ENCODE results near the gene CDH6. TPM values are rescaled to one million over a fixed set of nuclear protein-coding genes. Genes with fewer than 3 reads are reported as not detected.

The CDH6 gene
- polyA plus RNA-seq, 1 of the 3 experiments (the other 2 are of a cell fraction) = 1.1 TPM

DNA sequence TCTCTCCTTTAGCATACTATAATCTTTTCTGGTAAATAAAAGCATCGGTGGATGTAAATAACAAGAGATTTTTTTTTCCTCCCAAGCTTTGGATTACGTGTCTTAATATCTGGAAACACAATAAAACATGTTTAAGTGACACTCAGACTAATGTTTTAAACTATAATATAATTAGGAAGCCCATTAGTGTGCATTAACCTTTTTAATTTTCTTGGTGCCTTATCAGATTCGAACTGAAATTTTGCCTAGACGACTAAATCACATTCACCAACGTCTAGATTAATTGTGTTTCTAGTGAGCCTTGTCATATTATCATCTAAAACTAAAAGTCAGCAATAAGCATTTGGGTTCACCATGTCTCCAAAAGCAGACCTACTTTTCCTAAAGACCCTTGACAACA is 110.2 kb downstream of the CDH6 start:
- ChIA-PET CTCF (interaction anchor here (0.8 to 1.3 kb wide), 3 partner anchors 12 to 112 kb away, joined by 3 to 4 read pairs (median 3); no protein-coding TSS in a partner anchor), POLR2A (no interaction called here)
- H3K4me3 ChIP-seq (ENCODE audit: low read depth in 2 of 2, low read length in 1 of 2) = no peak overlapping the region
- H3F3A ChIP-seq (replicated peaks; ENCODE audit: insufficient read depth) = peaks cover 5% of the 10 kb centered on the region
- no peak overlapping the region for H3K4me2 ChIP-seq
- 21% methylated on average over 5 of the region's 5 CpGs for WGBS (ENCODE audit: low lambda C conversion rate)
- peaks cover 0 to 10% of the 10 kb centered on the region in 2 experiments; a peak in 3 of 4 replicates for H3K4me1 ChIP-seq (ENCODE audit: control insufficient read depth in 1 of 2, insufficient read depth in 2 of 2, low read depth in 1 of 2, low read length in 1 of 2)
- no peaks in the 10 kb centered on the region for H3K9me2 ChIP-seq
- H4K20me1 ChIP-seq (ENCODE audit: insufficient read depth) = no peaks in the 10 kb centered on the region
- H2AFZ ChIP-seq (ENCODE audit: low read depth) = no peak overlapping the region
- H3K79me2 ChIP-seq (ENCODE audit: insufficient read depth) = no peaks in the 10 kb centered on the region
- H3K27ac ChIP-seq (ENCODE audit: low read depth in 2 of 2, low read length in 1 of 2) = peak overlapping the region in 1 of 2 experiments; percentile 94; a peak in 2 of 4 replicates
- no peaks in the 10 kb centered on the region for H3K27me3 ChIP-seq (ENCODE audit: insufficient read depth)
- H3K9me3 ChIP-seq = no peaks in the 10 kb centered on the region
- H3K9ac ChIP-seq = no peak overlapping the region
- DNase-seq = peak; percentile 23
- H3K36me3 ChIP-seq (replicated peaks in 1 of 2; ENCODE audit: control insufficient read depth in 1 of 2, insufficient read depth in 2 of 2, low read length in 1 of 2) = no peaks in the 10 kb centered on the region
- peak; percentile 52 for TF ChIP-seq CHD2 (IDR thresholded peaks at IDR 0.05; ENCODE audit: low read length, partially characterized antibody)
- no peak for TF ChIP-seq FOXM1 (IDR thresholded peaks at IDR 0.05; ENCODE audit: low read depth)
- no peak for TF ChIP-seq ELF1 (IDR thresholded peaks at IDR 0.05)
- no peak for TF ChIP-seq FOSL2 (IDR thresholded peaks at IDR 0.05; ENCODE audit: borderline replicate concordance, low read depth)
- TF ChIP-seq, protein P1, sequence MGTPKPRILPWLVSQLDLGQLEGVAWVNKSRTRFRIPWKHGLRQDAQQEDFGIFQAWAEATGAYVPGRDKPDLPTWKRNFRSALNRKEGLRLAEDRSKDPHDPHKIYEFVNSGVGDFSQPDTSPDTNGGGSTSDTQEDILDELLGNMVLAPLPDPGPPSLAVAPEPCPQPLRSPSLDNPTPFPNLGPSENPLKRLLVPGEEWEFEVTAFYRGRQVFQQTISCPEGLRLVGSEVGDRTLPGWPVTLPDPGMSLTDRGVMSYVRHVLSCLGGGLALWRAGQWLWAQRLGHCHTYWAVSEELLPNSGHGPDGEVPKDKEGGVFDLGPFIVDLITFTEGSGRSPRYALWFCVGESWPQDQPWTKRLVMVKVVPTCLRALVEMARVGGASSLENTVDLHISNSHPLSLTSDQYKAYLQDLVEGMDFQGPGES (IDR thresholded peaks at IDR 0.05; ENCODE audit: low read depth, low read length) = no peak
- TF ChIP-seq EP300 (IDR thresholded peaks at IDR 0.05; ENCODE audit: borderline replicate concordance in 1 of 2, low read depth in 1 of 2, low read length in 1 of 2) = peak in 1 of 2 experiments; percentile 63; a peak in 1 of 4 replicates
- TF ChIP-seq NRF1 (IDR thresholded peaks at IDR 0.05; ENCODE audit: low read depth, low read length) = no peak
- TF ChIP-seq, protein P2, sequence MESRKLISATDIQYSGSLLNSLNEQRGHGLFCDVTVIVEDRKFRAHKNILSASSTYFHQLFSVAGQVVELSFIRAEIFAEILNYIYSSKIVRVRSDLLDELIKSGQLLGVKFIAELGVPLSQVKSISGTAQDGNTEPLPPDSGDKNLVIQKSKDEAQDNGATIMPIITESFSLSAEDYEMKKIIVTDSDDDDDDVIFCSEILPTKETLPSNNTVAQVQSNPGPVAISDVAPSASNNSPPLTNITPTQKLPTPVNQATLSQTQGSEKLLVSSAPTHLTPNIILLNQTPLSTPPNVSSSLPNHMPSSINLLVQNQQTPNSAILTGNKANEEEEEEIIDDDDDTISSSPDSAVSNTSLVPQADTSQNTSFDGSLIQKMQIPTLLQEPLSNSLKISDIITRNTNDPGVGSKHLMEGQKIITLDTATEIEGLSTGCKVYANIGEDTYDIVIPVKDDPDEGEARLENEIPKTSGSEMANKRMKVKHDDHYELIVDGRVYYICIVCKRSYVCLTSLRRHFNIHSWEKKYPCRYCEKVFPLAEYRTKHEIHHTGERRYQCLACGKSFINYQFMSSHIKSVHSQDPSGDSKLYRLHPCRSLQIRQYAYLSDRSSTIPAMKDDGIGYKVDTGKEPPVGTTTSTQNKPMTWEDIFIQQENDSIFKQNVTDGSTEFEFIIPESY (IDR thresholded peaks at IDR 0.05; ENCODE audit: borderline replicate concordance, low read depth) = no peak
- TF ChIP-seq TEAD4 (IDR thresholded peaks at IDR 0.05; ENCODE audit: borderline replicate concordance, insufficient read depth) = peak; percentile 46; the same call in 1 of the 2 replicates
- no peak for TF ChIP-seq NFIC (IDR thresholded peaks at IDR 0.05; ENCODE audit: borderline replicate concordance)
- TF ChIP-seq, protein P3, sequence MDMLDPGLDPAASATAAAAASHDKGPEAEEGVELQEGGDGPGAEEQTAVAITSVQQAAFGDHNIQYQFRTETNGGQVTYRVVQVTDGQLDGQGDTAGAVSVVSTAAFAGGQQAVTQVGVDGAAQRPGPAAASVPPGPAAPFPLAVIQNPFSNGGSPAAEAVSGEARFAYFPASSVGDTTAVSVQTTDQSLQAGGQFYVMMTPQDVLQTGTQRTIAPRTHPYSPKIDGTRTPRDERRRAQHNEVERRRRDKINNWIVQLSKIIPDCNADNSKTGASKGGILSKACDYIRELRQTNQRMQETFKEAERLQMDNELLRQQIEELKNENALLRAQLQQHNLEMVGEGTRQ (IDR thresholded peaks at IDR 0.05; ENCODE audit: borderline replicate concordance, low read depth, low read length) = no peak
- no peak for TF ChIP-seq RCOR1 (IDR thresholded peaks at IDR 0.05; ENCODE audit: low read length)
- no peak for TF ChIP-seq GABPA (IDR thresholded peaks at IDR 0.05; ENCODE audit: low read depth)
- TF ChIP-seq EZH2phosphoT487 (IDR thresholded peaks at IDR 0.05; ENCODE audit: borderline replicate concordance, low read depth) = no peak
- TF ChIP-seq SIN3A (IDR thresholded peaks at IDR 0.05; ENCODE audit: borderline replicate concordance, low read depth, low read length) = no peak
- no peak for TF ChIP-seq MXI1 (IDR thresholded peaks at IDR 0.05; ENCODE audit: low read depth, low read length)
- TF ChIP-seq, protein P4, sequence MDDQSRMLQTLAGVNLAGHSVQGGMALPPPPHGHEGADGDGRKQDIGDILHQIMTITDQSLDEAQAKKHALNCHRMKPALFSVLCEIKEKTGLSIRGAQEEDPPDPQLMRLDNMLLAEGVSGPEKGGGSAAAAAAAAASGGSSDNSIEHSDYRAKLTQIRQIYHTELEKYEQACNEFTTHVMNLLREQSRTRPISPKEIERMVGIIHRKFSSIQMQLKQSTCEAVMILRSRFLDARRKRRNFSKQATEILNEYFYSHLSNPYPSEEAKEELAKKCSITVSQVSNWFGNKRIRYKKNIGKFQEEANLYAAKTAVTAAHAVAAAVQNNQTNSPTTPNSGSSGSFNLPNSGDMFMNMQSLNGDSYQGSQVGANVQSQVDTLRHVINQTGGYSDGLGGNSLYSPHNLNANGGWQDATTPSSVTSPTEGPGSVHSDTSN (IDR thresholded peaks at IDR 0.05) = no peak
- TF ChIP-seq TAF1 (IDR thresholded peaks at IDR 0.05; ENCODE audit: borderline replicate concordance, low read depth, low read length) = no peak
- TF ChIP-seq, protein P5, sequence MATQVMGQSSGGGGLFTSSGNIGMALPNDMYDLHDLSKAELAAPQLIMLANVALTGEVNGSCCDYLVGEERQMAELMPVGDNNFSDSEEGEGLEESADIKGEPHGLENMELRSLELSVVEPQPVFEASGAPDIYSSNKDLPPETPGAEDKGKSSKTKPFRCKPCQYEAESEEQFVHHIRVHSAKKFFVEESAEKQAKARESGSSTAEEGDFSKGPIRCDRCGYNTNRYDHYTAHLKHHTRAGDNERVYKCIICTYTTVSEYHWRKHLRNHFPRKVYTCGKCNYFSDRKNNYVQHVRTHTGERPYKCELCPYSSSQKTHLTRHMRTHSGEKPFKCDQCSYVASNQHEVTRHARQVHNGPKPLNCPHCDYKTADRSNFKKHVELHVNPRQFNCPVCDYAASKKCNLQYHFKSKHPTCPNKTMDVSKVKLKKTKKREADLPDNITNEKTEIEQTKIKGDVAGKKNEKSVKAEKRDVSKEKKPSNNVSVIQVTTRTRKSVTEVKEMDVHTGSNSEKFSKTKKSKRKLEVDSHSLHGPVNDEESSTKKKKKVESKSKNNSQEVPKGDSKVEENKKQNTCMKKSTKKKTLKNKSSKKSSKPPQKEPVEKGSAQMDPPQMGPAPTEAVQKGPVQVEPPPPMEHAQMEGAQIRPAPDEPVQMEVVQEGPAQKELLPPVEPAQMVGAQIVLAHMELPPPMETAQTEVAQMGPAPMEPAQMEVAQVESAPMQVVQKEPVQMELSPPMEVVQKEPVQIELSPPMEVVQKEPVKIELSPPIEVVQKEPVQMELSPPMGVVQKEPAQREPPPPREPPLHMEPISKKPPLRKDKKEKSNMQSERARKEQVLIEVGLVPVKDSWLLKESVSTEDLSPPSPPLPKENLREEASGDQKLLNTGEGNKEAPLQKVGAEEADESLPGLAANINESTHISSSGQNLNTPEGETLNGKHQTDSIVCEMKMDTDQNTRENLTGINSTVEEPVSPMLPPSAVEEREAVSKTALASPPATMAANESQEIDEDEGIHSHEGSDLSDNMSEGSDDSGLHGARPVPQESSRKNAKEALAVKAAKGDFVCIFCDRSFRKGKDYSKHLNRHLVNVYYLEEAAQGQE (IDR thresholded peaks at IDR 0.05; ENCODE audit: low read depth, low read length) = no peak
- TF ChIP-seq GATA2 (CRISPR knock-in tag; IDR thresholded peaks at IDR 0.05) = peak; percentile 53
- TF ChIP-seq JUND (IDR thresholded peaks at IDR 0.05) = no peak
- TF ChIP-seq FOXJ3 (CRISPR knock-in tag; IDR thresholded peaks at IDR 0.05) = no peak
- no peak for TF ChIP-seq TCF12 (IDR thresholded peaks at IDR 0.05)
- no peak for TF ChIP-seq SMC3 (IDR thresholded peaks at IDR 0.05; ENCODE audit: low read depth, low read length)
- TF ChIP-seq, protein P6, sequence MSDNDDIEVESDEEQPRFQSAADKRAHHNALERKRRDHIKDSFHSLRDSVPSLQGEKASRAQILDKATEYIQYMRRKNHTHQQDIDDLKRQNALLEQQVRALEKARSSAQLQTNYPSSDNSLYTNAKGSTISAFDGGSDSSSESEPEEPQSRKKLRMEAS (IDR thresholded peaks at IDR 0.05; ENCODE audit: low read depth) = no peak
